Stimulated activated CD8-positive, alpha-beta memory T cell treated with anti-CD3 and anti-CD28 coated beads, Interleukin-7, amount 100 ng/mL, for 48 hours (primary cell): ENCODE measurements around the gene MOB1A.
A peak's percentile ranks its signal among the peaks of the same experiment; 100 is the strongest.
"Not testable (repeated sequence)": the region's sequence is repeated elsewhere in the genome, so short reads cannot be mapped to it uniquely, and the experiment has no call there.

ENCODE experiments used
- DNase-seq, 2 donors: peaks; one replicate each; pipeline ENCODE4 v3.0.0-alpha.2; 2020; ENCODE audit warnings: low read depth in 1 of 2; ENCODE audit errors: extremely low read depth in 1 of 2

The MOB1A gene

GRCh38 chr2:74178211-74179062, at the start of gene MOB1A:
MOB1A (minus strand) TSS chr2:74178879; CDS start chr2:74178674, 205 bp downstream.
- peak; percentile 96 to 98 for DNase-seq

DNA sequence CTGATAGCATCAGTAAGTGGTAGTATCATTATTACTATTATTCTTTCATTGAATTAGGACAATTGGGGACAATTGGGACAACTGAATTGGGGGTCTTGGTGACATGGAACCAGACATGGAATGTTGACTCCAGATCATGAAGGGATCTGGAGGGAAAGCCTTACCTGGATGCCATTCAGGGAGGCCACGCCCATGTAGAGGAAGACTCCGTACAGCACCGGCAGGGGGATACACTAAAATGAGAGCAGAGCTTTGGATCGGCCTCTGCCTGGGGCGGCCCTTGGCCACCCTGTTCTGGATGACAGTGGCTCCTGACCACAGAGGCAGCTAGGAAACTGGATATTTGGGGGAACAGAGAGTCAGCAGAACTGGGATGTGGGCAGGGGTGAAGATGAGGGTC, 49.0 kb upstream of the MOB1A start:
- DNase-seq, result no peak

DNA sequence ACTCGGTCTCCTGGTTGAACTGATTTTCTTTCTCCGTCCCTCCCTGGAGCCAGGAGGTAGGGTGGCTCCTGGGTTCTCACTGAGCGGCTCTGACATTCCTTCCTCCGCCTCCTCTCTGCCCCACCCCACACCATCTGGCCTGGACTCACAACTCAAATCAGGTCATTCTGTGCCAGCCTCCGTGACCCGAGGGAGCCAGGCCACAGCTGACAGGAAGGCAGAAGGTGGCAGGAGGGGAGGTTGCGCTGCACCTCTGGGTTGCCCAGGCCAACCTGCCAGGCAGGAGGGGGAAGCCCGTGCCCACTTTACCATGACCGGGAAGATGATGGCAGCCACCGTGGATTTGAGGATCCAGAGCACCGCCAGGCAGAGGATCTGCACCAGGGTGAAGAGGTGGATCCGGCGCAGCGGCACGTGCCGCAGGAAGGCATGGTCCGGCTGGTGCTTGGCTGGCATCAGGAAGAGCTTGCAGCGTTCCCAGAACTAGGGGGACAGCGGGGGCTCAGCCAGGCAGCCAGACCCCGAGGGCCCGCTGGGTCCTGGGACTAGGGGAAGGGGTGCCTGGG, 48.1 kb upstream of the MOB1A start:
- no peak for DNase-seq

DNA sequence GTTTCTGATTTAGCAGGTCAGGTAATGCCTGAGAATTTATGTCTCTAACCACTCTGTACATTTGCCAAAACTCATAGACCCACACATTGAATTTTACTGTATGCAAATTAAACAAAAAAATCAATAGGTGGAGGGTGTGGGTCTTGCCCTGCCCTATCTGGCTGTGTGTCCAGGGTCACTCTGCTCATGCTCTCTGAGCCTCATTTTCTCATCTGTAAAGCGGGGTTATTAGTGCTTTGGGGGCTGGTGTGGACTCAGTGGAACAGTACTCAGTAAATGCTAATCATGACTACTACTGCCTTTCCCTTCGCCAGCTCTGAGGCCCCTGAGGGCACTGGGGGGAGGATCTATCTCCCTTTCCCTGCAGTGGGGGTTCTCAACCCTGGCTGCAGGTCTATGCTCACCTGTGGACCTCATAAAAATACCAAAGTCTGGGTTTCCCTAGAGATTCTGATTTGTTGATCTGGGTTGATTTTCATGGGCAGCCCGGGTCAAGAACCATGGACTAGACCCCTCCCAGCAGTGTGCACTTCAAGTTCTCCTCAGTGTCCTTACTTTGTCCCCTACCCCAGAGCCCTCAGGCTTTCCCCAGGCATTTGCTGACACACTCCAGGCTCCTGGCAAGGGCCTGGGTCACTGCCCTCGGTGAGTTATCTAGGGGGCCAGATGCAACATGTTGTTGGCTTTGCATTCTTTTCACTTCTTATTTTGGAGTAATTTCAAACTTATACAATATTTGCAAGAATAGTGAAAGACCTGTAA, 47.2 kb upstream of the MOB1A start:
- DNase-seq, result no peak

- no peak for DNase-seq
These were observed 45.5 kb upstream of the MOB1A start for GRCh38 chr2:74223941-74224770.

GRCh38 chr2:74222300-74222650, 43.6 kb upstream of the MOB1A start:
- DNase-seq, result no peak

DNA sequence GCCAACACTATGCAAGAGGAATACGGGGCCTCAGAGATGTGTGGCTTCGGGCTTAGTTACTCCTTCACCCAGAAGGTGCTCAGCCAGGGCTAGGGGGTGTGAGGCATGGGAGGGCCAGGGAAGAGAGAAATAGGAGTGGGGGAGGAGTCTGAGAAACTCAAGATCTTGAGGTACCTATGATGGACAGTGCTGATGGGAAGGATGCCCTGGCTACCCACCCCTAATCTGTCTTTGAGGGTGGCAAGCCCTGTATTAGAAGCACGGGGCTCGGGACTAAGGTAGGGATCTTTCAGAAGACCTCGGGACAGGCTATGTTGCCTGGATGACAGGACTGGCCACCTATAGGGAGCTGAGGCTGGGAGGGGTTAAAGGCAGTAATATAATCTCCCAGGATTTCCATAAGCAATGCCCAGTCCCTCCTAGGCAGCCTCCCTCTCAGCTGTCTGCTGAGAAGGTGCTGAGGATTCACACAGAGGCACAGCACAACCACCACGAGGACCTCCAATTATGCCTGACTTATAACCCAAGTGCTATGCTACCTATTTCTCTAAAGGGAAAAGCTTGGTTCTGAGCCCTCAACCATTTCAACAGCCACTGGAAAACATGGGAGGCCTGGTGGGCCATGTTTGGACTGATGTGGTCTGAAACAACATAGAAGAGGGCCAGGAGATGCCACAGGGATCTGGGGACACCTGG, 43.1 kb upstream of the MOB1A start:
- no peak for DNase-seq

GRCh38 chr2:74221091-74221490, 42.4 kb upstream of the MOB1A start:
- no peak for DNase-seq

DNA sequence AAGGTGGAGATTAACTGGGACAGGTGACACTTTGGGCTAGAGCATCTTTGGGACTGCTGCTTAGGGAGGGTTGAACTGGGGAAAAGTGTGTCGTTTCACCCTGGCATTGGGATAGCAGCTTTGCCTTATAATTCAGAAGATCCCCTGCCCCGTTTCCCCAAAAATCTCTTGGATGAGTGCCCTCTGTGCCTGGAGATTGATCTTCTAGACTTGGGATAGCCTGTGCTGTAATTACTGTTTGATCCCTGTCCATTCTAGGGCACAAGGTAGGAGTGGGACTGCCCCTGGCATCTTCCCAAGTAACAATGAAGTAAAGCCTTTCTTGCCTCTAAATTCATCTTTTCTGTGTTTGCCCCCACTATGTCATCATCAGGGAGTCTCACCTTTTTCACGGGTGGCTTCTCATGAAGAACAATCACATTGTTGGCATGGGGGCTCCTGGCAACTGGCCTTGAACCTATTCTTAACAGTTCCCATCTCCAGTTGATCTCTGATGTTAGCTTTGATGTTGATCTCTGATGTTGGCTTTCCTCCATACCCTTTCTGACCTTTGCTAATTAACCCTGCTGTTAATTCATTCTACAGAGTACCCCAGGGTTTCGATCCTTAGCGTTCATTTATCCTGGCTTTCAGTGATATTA, 41.3 kb upstream of the MOB1A start:
- no peak for DNase-seq

- DNase-seq, result no peak
These were observed 38.0 kb upstream of the MOB1A start for GRCh38 chr2:74216642-74217041.

GRCh38 chr2:74215771-74216170, 37.1 kb upstream of the MOB1A start:
- not testable (repeated sequence) for DNase-seq

- no peak for DNase-seq
These were observed 34.2 kb upstream of the MOB1A start for GRCh38 chr2:74212702-74213410.

DNA sequence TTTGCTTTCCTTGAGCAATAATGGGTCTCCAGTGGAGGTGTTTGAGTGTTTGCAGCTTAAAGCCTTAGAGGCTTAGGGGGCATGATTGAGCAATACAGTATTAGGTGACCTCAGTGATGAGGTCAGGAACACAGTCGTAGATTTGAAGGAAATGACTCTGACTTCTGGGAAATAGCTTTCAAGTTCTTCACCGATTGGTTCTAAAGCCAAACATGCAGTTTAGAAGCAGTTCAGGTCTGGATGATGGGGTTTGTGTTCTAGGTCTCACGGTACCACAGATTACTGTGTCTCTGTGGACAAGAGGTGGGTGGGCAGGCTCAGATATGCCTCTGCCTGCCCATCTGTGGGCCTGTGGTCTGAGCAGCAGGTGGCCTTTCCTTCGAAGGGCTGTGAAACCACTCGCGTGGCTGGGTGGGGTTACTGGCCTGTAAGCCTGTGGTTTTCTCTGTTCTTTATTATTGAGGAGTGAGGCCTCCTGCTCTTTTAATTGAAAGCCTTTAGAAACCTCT, 27.6 kb upstream of the MOB1A start:
- peak; percentile 29 to 55 for DNase-seq

DNA sequence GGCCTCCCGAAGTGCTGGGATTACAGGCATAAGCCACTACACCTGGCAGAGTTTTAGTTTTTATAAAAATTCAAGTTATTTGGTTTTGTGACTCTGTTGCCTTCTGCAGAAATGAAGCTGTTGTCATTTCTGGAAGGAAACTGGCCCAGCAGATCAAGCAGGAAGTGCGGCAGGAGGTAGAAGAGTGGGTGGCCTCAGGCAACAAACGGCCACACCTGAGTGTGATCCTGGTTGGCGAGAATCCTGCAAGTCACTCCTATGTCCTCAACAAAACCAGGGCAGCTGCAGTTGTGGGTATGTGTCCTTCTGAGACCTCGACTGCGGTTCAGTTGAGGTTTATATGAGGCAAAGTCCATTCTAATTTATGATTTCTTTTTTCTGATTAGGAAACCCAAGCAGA, 26.9 kb upstream of the MOB1A start:
- DNase-seq, result peak in 1 of 2 donors; percentile 29

GRCh38 chr2:74205113-74205512, 26.4 kb upstream of the MOB1A start:
- no peak for DNase-seq

DNA sequence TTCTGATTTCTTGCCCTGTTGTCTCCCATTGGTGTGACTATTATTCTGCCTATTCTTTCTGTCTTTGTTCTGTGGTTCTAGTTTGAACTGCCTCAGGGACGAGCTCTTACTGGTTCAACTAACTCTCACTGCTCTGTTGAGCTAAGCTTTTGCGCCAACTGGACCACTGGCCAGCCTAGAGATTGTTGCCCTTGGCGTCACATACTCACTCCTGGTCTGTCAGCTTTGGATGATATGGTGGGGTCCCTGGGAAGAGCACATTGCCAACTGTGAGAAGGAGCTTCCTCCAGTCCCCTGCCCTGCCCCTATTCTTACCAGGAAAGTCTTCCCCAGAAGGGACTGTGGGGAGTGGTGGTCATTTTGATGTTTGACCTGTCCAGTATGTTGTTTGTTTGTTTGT, 25.8 kb upstream of the MOB1A start:
- no peak for DNase-seq

DNA sequence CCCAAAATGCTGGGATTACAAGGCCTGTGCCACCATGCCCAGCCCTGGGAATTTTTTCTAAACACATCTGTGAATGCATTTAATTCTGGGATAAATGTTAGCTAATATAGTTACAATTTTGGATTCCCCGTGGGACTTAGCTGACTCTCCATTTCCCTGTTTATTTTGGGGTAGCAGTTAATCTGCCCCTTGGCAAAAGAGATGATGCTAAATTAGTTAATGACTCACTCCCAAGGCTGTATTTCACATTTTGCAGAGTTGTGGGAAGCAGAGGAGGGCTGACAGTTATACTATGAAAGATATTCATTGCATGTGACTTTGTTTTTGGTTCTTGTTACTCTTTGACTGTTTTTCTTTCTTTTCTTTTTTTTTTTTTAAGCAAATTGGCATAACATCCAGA, 22.9 kb upstream of the MOB1A start:
- no peak for DNase-seq

DNA sequence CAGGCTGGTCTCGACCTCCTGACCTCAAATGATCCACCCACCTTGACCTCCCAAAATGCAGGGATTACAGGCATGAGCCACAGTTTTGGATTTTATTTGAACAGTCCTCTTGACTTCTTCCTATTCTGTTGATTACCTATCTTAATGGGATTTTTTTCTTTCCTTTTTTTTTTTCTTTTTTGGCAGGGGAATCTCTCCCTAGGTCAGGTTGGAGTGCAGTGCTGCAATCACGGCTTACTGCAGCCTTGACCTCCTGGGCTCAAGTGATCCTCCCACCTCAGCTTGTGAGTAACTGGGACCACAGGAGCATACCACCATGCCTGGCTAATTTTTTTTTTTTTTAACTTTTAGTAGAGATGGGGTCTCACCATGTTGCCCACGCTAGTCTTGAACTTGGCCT, 22.5 kb upstream of the MOB1A start:
- no peak for DNase-seq

DNA sequence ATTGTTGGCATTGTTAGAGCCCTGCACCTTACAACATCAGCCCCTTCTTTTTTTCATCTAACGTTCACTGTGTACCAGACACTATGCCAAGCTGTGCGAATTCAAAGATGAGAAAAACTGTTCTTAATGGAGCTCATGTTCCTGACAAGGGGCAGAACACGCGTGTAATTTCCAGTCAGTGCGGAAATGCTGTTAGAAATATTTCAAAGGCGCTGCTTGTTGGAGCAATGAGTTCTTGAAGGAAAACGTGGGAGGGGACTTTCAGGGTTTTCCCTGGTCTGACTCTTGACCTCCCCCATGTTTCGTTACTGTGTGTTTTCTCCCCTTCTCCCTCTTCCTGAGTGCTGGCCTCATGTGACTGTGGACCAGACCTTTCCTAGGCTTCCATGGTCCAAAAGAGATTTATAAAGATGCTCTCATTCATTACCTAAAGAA, 21.2 kb upstream of the MOB1A start:
- no peak for DNase-seq
